Ovary (tissue), 9 donors: ENCODE results near the gene ATP6V1G1. TPM values are rescaled to one million over a fixed set of nuclear protein-coding genes. Genes with fewer than 3 reads are reported as not detected.

Experiments used
- DNase-seq, 5 donors: peaks; one replicate each; pipeline ENCODE4 v3.0.0-alpha.2; 2019 to 2020
- H3K27ac ChIP-seq, 2 donors: fragments of 200-600 bp; one replicate each; pipeline versions ENCODE4 v1.5.1 to v1.8.0; 2019 to 2022
- H3K27me3 ChIP-seq: fragments of 200-600 bp; one replicate; pipeline ENCODE4 v1.8.0; 2022
- H3K36me3 ChIP-seq: fragments of 200-600 bp; sonication (generic); one replicate; pipeline ENCODE4 v1.5.1; 2019
- H3K4me1 ChIP-seq: one replicate; pipeline ENCODE4 v1.8.1; 2013; ENCODE audit warnings: mild to moderate bottlenecking, moderate library complexity; ENCODE audit not compliant: insufficient read depth
- H3K4me3 ChIP-seq: fragments of 200-600 bp; sonication (generic); one replicate; pipeline ENCODE4 v1.5.1; 2017
- H3K9me3 ChIP-seq, 2 donors: fragments of 200-600 bp in 1 of 2; sonication (generic) in 1 of 2; one replicate each; pipeline versions ENCODE4 v1.5.1 to v1.8.1; 2013 to 2019; ENCODE audit warnings: mild to moderate bottlenecking in 1 of 2, moderate library complexity in 1 of 2
- CTCF ChIP-seq, 3 donors: fragments of 450-650 bp in 2 of 3; fragments of 200-600 bp in 1 of 3; IDR thresholded peaks; one replicate each; pipeline versions ENCODE4 v1.5.1 to v1.8.0; 2016 to 2022; ENCODE audit warnings: antibody characterized with exemption in 3 of 3, mild to moderate bottlenecking in 1 of 3
- EP300 ChIP-seq: sonication (generic); formaldehyde crosslinking; IDR thresholded peaks from one replicate; pipeline ENCODE4 v1.6.1; 2017; ENCODE audit warnings: antibody characterized with exemption
- POLR2A ChIP-seq: fragments of 450-650 bp; IDR thresholded peaks from one replicate; pipeline ENCODE4 v1.6.1; 2017; ENCODE audit warnings: antibody characterized with exemption, mild to moderate bottlenecking, moderate library complexity
- WGBS, 3 donors: extraction: QIAGEN DNeasy Blood & Tissue Kit in 1 of 3; methylation state at CpG; one replicate each; pipeline versions ENCODE4 v1.1.5 to v1.1.7; 2013 to 2017; 5-methylcytosine and 5-hydroxymethylcytosine counted together
- intact Hi-C, 4 donors: fragments of 100-400 bp; cut with DNase I; formaldehyde crosslinking; loops; one replicate each; pipeline versions ENCODE4 v1.11.0 to v1.15.1; 2022 to 2023
- polyA plus RNA-seq, 2 donors: library from polyadenylated mRNA; stranded (reverse); fragments of 200-250 nt in 1 of 2; fragments of 350-450 nt in 1 of 2; fragmentation: Illumina TruSeq in 1 of 2; extraction: RNeasy Lipid Tissue Mini Kit (QIAGEN cat#74804) in 1 of 2; gene quantifications; one replicate each; pipeline ENCODE4 v1.2.3, GENCODE V29; 2013 to 2014
- total RNA-seq, 7 donors: library from RNA; depleted of rRNA in 2 of 7; stranded (reverse); fragments of >200 nt in 2 of 7; fragmentation: NEBNext Ultra II Directional in 3 of 7; extraction: Animal tissue kit (Norgen Biotek cat#: 25700) in 3 of 7; gene quantifications; one replicate each; pipeline versions ENCODE4 v1.1.0 to v1.2.4, GENCODE V29; 2016 to 2023
- donor health status: DM: no; HTN: no; CAD: no; lungs with moderate emphysema.
- donor health status: DM: no; HTN: no; CAD: no.
- donor health status: Bipolar disorder and iron deficiency.
- donor health status: DM: yes; HTN: yes; CAD: no.
- donor health status: DM: no; HTN: no; CAD: no.
- donor health status: DM: yes; HTN: yes; CAD: no.

The ATP6V1G1 gene
- total and polyA plus RNA-seq, 9 donors, result 93.5 to 211 (median 113) TPM

GRCh38 chr9:114559830-114560513, 27.6 kb upstream of the ATP6V1G1 start:
- Histone ChIP-seq H3K27me3 (no peaks in the 10 kb centered on the region), H3K4me1 (no peaks in the 10 kb centered on the region), H3K36me3 (no peaks in the 10 kb centered on the region), H3K4me3 (no peak overlapping the region), H3K9me3 (no peaks in the 10 kb centered on the region), H3K27ac (no peak overlapping the region)
- DNase-seq, result no peak
- TF ChIP-seq CTCF (IDR thresholded peaks at IDR 0.05) (no peak), EP300 (no peak), POLR2A (no peak)
- intact Hi-C loops, result no loop called here
- WGBS, 3 donors, result 34 to 44% (median 40%) methylated on average over 2 of the region's 2 CpGs

- intact Hi-C loops, result no loop called here
- WGBS, 3 donors, result 77 to 80% (median 79%) methylated on average over 3 of the region's 3 CpGs
Observed at GRCh38 chr9:114560956-114561355, 26.6 kb upstream of the ATP6V1G1 start.

GRCh38 chr9:114561771-114562170, 25.8 kb upstream of the ATP6V1G1 start:
- Histone ChIP-seq H3K27ac (no peak overlapping the region), H3K9me3 (no peaks in the 10 kb centered on the region), H3K27me3 (no peaks in the 10 kb centered on the region), H3K36me3 (no peaks in the 10 kb centered on the region), H3K4me1 (no peaks in the 10 kb centered on the region), H3K4me3 (no peak overlapping the region)
- 49 to 59% (median 58%) methylated on average over 7 of the region's 7 CpGs for WGBS, 3 donors
- intact Hi-C loops, result no loop called here
- TF ChIP-seq POLR2A, result no peak
- no peak for TF ChIP-seq EP300
- TF ChIP-seq CTCF (IDR thresholded peaks at IDR 0.05), result no peak
- DNase-seq, result no peak

More at GRCh38 chr9:114560956-114561355, 26.6 kb upstream of the ATP6V1G1 start:
- TF ChIP-seq EP300, result no peak
- TF ChIP-seq CTCF (IDR thresholded peaks at IDR 0.05), result no peak
- no peak for TF ChIP-seq POLR2A
- no peak for DNase-seq
- Histone ChIP-seq H3K27me3 (no peaks in the 10 kb centered on the region), H3K27ac (no peak overlapping the region), H3K4me1 (no peaks in the 10 kb centered on the region), H3K36me3 (no peaks in the 10 kb centered on the region), H3K4me3 (no peak overlapping the region), H3K9me3 (no peaks in the 10 kb centered on the region)

- intact Hi-C loops, result no loop called here
- 72 to 80% (median 73%) methylated on average over 3 of the region's 3 CpGs for WGBS, 3 donors
- no peaks in the 10 kb centered on the region for H3K4me1 ChIP-seq
Observed at GRCh38 chr9:114565204-114565603, 22.4 kb upstream of the ATP6V1G1 start.

More at GRCh38 chr9:114565204-114565603, 22.4 kb upstream of the ATP6V1G1 start:
- no peaks in the 10 kb centered on the region for H3K36me3 ChIP-seq
- no peaks in the 10 kb centered on the region for H3K9me3 ChIP-seq
- DNase-seq, result no peak
- TF ChIP-seq CTCF (IDR thresholded peaks at IDR 0.05) (no peak), EP300 (no peak), POLR2A (no peak)
- H3K27me3 ChIP-seq, result no peaks in the 10 kb centered on the region
- no peak overlapping the region for H3K27ac ChIP-seq
- H3K4me3 ChIP-seq, result no peak overlapping the region
